Effector CD4-positive, alpha-beta T cell (primary cell): ENCODE data around the gene RELT.
A peak's percentile ranks its signal among the peaks of the same experiment; 100 is the strongest.

Experiments
- DNase-seq: peaks from one replicate; pipeline ENCODE4 v3.0.0-alpha.2; 2020
- total RNA-seq: gene quantifications from one replicate; lab custom pipeline; 2026; lab: John Stamatoyannopoulos, UW

RELT gene, protein sequence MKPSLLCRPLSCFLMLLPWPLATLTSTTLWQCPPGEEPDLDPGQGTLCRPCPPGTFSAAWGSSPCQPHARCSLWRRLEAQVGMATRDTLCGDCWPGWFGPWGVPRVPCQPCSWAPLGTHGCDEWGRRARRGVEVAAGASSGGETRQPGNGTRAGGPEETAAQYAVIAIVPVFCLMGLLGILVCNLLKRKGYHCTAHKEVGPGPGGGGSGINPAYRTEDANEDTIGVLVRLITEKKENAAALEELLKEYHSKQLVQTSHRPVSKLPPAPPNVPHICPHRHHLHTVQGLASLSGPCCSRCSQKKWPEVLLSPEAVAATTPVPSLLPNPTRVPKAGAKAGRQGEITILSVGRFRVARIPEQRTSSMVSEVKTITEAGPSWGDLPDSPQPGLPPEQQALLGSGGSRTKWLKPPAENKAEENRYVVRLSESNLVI
- total RNA-seq = 135 reads per million, percentile 88 among the genes with 10 or more reads in this experiment

- peak; percentile 85 for DNase-seq
Observed at GRCh38 chr11:73376160-73376802, at the start of gene RELT. RELT (plus strand) TSS chr11:73376399; CDS start chr11:73389137, 12,738 bp downstream.

DNA sequence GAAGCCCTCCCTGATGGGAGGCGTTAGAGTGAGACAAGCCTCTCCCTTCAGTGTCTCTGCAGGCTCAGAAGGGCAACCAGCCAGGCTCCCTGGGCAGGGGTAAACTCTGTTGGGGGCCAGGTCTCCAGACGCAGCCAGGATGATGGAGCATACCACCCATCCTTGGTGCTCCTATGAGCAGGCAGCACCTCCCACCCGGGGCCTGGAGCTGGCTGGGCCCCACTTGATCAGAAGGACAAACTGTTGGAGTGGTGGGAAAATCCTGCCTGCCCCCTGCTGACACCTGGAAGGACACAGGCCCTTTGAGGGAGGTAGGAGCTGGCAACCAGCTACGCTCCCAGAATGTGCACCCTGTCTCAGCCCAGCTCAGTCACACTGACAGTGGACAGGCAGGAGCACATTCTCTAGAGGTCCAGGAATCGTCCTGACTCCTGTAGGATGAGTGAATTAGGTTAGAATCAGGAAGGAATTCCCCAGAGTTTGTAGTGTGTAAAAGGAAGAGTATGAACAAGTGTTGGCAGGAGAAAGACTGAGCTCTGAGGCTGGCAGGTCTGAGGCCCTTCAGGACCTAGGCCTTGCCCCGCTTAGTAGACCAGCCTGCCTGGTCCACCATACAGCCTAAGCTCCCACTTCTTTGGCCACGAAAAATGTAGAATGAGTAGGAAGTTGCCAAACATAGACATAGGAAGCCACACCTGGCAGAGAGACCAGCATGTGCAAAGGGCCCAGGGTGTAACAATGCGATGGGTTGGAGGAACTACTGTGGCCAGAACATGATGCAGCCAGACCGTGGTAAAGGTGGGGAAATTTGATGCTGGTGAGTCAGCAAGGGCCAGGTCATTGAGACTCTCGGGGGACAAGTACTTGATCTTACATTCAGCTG, 49.0 kb upstream of the RELT start:
- DNase-seq = no peak

DNA sequence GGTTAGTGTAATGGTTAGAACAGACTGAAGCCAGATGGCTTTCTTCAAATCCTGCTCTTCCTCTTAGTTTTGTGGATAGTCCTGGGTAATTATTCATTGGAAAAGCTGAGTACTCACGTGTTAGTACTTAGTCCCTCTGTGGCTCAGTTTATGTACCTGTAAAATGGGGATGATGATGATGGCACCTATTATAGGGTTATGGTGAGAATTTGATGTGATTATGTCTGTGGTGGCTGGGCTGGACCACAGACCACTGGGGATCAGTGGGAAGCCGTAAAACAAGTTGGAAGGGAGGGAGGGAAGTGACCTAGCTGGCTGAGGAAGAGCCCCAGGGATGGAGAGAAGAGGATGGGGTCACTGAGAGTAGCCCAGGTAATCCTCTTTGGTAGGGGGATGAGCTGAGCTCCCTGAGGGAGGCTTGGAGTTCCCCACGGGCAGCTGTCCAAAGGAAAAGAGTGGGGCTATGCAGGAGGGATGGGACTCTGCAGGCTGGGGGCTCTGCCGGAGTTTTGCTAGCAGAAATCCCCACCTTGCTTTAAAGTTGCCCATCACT, 48.3 kb upstream of the RELT start:
- DNase-seq = no peak

- no peak for DNase-seq
Observed at GRCh38 chr11:73330569-73331093, 45.6 kb upstream of the RELT start.

- no peak for DNase-seq
Observed at GRCh38 chr11:73331138-73331916, 44.9 kb upstream of the RELT start.

DNA sequence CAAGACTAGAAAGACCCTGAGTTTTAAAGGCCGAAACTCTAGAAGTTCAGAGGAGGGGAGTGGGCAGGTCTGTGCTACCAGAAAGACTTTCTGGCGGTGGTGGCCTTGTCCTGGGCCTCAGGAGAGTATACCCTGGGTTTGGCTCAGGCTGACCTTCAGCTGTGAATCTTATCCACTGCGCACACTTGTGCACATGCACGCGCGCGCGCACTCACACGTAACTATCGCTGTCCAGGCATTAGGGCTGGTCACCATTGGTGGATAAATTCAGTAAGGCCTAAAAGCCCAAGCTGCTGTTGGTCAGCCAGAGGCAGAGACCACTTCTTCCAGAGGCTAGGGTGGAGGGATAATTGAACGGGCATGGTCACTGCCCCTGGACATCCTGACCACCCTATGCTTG, 43.0 kb upstream of the RELT start:
- no peak for DNase-seq

- no peak for DNase-seq
Observed at GRCh38 chr11:73333640-73334383, 42.4 kb upstream of the RELT start.

- DNase-seq = no peak
Observed at GRCh38 chr11:73334384-73335203, 41.6 kb upstream of the RELT start.

DNA sequence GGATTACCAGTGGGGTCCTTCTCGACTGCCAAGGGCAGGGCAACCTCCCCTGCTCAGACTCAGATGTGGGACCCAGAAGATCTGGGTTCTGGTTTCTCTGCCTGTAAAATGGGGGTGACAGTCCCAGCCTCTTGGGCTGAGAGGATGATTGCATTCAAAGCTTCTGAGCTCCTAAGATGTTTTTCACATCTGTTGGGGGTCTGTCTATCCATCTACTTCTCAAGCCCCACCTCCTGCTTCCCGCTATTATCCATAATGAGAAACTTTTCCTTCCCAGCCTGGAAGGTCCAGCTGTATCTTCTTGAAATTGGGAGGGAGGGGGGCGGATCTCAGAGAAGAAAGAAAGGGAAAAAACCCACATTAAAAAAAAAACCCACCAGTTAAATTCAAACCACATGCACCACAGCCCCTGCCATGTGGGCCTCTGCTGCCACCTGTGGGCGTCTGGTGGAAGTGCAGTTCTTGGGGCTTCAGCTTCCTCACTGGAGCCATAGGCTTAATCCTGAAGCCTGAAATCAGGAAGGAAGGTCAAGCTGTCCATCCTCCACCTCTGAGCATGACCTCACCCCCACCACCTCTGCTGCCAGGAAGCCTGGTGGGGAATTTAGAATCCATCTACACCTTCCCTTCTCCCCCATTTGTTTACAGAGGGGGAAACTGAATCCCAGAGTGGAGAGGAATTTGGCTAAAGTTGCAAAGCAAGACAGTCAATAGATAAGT, 40.8 kb upstream of the RELT start:
- DNase-seq = peak; percentile 72

- no peak for DNase-seq
Observed at GRCh38 chr11:73337846-73338245, 38.4 kb upstream of the RELT start.

- DNase-seq = no peak
Observed at GRCh38 chr11:73338279-73338678, 37.9 kb upstream of the RELT start.

GRCh38 chr11:73340164-73340563, 36.0 kb upstream of the RELT start:
- no peak for DNase-seq

GRCh38 chr11:73342633-73343032, 33.6 kb upstream of the RELT start:
- DNase-seq = no peak

DNA sequence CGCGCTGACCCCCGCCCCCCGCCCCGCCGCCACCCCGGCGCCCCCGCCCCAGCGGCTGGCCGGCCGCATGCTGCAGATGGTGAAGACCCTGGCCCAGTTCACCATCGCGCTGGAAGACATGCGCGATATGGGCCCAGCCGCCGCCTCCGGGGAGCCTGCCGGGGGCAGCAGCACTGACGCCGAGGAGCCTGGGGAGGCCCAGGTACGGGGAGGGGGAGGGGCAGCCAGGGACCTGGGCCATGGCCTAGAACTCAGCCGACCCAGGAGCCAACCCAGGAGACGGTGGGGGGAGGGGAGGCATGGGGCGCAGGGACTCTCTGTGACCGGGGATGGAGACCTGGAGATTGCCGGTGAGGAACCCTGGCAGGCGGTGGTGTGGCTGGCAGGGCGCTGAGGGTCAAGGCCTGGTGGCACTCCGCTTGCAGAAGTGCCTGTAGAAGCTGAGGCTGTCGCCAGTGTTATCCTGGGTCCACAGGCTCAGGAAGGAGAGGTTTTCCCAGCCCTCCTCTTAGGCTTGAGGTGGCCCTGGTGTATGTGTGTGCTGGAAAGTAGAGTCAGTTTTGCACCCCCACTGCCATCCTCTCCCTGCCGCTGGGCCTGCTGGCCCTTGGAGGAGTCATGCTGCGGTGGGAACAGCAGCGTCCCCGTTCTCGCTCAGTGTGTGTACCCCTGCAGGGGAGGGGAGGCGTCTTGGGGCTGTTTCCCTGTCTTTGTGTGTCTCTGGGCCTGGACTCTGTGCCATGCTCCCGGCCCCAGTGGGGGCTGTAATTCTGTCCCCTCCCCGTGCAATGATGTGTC, 32.9 kb upstream of the RELT start:
- DNase-seq = no peak

- DNase-seq = no peak
Observed at GRCh38 chr11:73344191-73344607, 32.0 kb upstream of the RELT start.

- no peak for DNase-seq
Observed at GRCh38 chr11:73345481-73346160, 30.6 kb upstream of the RELT start.

GRCh38 chr11:73346186-73346935, 29.8 kb upstream of the RELT start:
- no peak for DNase-seq
